ENCODE results near the gene GPATCH8.

GRCh38 chr17:44385287-44386181 is 117.7 kb downstream of the GPATCH8 start:
- TF ChIP-seq EP300 (IDR thresholded peaks at IDR 0.05; ENCODE audit: borderline replicate concordance), result no peak
- TF ChIP-seq REST (IDR thresholded peaks at IDR 0.05; ENCODE audit: low read depth), result no peak
- TF ChIP-seq USF1 (IDR thresholded peaks at IDR 0.05), result no peak
- no peak for TF ChIP-seq MAX (IDR thresholded peaks at IDR 0.05)
- no peak for TF ChIP-seq EGR1 (IDR thresholded peaks at IDR 0.05)
- no peak for TF ChIP-seq CREB1 (IDR thresholded peaks at IDR 0.05; ENCODE audit: low read depth)

All from Ishikawa (cell line).